SU-DHL-6 (cell line): Measurements from ENCODE around the gene YEATS2.

ENCODE experiments used
- EZH2phosphoT487 ChIP-seq: fragments of 200-600 bp; sonication (generic), shearing (Covaris generic); conservative IDR thresholded peaks from 2 replicates; pipeline ENCODE4 v1.6.1; 2018; ENCODE audit warnings: mild to moderate bottlenecking, antibody characterized with exemption, low read length, moderate library complexity, mixed read lengths
- TF ChIP-seq, protein P1 (sequence below): fragments of 200-600 bp; sonication (generic); IDR thresholded peaks from one replicate; pipeline ENCODE4 v1.5.1; 2017; ENCODE audit warnings: antibody characterized with exemption, mild to moderate bottlenecking, low read length, moderate library complexity; ENCODE audit not compliant: insufficient read depth, poor library complexity, severe bottlenecking

DNA sequence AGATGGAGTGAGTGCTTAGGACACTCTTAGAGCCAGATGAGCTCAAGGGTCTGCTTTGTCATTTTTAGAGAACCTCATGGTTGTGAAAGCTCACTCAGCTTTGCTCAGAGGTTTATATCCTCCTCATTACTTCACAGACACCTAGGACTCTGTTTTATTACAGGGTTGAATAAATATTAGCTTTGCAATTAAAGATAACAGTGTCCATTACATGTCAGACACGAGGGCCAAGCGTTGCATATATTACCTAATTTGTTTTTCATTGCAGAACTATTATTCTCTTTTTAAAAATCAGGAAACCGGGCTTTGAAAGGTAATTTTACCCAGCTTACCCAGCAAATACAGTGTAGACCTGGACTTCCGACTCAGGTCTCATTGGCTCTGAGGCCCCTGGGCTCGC, 111.7 kb downstream of the YEATS2 start:
- TF ChIP-seq, protein P1, sequence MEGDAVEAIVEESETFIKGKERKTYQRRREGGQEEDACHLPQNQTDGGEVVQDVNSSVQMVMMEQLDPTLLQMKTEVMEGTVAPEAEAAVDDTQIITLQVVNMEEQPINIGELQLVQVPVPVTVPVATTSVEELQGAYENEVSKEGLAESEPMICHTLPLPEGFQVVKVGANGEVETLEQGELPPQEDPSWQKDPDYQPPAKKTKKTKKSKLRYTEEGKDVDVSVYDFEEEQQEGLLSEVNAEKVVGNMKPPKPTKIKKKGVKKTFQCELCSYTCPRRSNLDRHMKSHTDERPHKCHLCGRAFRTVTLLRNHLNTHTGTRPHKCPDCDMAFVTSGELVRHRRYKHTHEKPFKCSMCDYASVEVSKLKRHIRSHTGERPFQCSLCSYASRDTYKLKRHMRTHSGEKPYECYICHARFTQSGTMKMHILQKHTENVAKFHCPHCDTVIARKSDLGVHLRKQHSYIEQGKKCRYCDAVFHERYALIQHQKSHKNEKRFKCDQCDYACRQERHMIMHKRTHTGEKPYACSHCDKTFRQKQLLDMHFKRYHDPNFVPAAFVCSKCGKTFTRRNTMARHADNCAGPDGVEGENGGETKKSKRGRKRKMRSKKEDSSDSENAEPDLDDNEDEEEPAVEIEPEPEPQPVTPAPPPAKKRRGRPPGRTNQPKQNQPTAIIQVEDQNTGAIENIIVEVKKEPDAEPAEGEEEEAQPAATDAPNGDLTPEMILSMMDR, result no peak
- no peak for TF ChIP-seq EZH2phosphoT487
